Glomerular endothelial cell (primary cell): Measurements from ENCODE around the gene SLC29A2. TPM values are rescaled to one million over a fixed set of nuclear protein-coding genes. Genes with fewer than 3 reads are reported as not detected.
"Not testable (repeated sequence)": the region's sequence is repeated elsewhere in the genome, so short reads cannot be mapped to it uniquely, and the experiment has no call there.

ENCODE experiments used
- DNase-seq: peaks from one replicate; pipeline ENCODE4 v3.0.0-alpha.2; 2011; ENCODE audit warnings: low read depth, low spot score; ENCODE audit errors: extremely low read depth
- total RNA-seq: library from RNA; depleted of rRNA; stranded (reverse); fragments of >200 nt; gene quantifications from 2 replicates; pipeline ENCODE4 v1.2.3, GENCODE V29; 2015

The SLC29A2 gene
- total RNA-seq, 1 donor from 2014 or later, result 1.2 TPM

GRCh38 chr11:66386171-66387069, 14.9 kb upstream of the SLC29A2 start:
- peak; percentile 62 for DNase-seq

GRCh38 chr11:66384316-66384715, 12.8 kb upstream of the SLC29A2 start:
- DNase-seq, result not testable (repeated sequence)

DNA sequence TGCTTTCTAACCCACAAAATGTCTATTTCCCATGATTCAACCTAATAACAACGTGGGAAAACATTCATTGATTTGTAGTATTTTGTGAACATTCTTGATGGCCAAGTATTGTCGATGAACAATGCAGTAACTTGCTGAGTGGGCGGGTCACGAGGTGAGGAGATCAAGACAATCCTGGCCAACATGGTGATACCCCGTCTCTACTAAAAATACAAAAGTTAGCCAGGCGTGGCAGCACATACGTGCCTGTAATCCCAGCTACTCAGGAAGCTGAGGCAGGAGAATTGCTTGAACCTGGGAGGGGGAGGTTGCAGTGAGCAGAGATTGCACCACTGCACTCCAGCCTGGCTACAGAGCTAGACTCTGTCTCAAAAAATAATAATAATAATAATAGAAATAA, 8.7 kb upstream of the SLC29A2 start:
- DNase-seq, result not testable (repeated sequence)

DNA sequence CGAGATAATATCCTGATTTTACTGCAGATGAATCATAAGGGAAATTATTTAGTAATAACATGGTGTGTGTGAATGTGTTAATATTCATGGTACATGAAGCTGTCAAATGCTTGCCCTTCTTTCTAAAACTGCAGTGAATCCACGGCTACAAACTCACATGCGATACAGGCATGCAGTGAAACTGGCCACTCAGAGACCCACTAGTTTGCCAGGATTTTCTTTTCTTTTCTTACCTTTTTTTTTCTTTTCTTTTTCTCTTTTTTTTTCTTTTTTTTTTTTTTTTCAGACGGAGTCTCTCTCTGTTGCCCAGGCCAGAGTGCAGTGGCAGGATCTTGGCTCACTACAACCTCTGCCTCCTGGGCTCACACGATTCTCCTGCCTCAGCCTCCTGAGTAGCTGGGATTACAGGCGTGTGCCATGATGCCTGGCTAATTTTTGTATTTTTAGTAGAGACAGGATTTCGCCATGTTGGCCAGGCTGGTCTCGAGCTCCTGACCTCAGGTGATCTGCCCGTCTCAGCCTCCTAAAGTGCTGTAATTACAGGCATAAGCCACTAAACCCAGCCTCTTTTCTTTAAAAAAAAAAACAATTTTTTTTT, 2.2 kb upstream of the SLC29A2 start:
- not testable (repeated sequence) for DNase-seq

- DNase-seq, result no peak
Observed at GRCh38 chr11:66373265-66373664, 1.7 kb upstream of the SLC29A2 start.

- DNase-seq, result no peak
Observed at GRCh38 chr11:66369073-66369894, 2.3 kb downstream of the SLC29A2 start.

DNA sequence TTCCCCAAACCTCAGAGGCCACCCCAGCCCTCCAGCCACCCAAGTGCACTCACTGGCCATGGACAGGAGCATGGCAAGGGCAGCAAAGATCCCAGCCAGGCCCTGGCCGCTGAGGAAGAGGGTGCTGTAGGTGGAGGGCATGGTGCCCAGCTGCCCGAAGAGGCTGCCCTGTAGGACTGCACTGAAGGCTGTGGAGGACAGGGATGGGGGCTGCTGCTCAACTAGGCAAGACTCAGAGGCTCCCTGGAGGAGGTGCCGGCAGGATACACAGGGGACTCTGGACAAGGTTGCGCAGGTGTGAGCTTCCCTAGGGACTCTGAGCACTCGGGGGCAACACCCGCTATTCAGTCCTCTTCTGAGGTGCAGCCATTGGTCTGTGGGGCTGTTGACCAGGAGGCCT, 3.1 kb downstream of the SLC29A2 start:
- no peak for DNase-seq

GRCh38 chr11:66367561-66368312, 3.8 kb downstream of the SLC29A2 start:
- no peak for DNase-seq

- DNase-seq, result no peak
Observed at GRCh38 chr11:66366844-66367477, 4.6 kb downstream of the SLC29A2 start.

- DNase-seq, result no peak
Observed at GRCh38 chr11:66365711-66366619, 5.6 kb downstream of the SLC29A2 start.

DNA sequence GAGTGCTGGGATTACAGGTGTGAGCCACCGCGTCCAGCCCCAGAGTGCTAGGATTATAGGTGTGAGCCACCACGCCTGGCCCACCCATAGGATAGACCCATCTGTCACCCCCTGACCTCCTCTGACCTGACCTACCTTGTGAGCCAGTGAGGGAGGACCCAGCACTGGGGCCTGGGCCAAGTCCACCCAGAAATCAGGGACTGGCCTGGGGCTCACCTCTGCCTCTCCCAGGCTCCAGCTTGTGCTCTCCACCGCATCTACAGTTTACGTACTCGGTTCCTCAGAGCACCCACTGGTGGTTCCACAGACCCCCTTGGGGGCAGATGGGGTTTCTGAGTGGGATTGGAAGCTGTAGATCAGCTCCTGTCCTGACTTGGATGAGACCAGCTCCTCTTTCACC, 6.4 kb downstream of the SLC29A2 start:
- no peak for DNase-seq

- DNase-seq, result no peak
Observed at GRCh38 chr11:66363805-66364535, 7.6 kb downstream of the SLC29A2 start.

- no peak for DNase-seq
Observed at GRCh38 chr11:66363187-66363601, 8.4 kb downstream of the SLC29A2 start.

DNA sequence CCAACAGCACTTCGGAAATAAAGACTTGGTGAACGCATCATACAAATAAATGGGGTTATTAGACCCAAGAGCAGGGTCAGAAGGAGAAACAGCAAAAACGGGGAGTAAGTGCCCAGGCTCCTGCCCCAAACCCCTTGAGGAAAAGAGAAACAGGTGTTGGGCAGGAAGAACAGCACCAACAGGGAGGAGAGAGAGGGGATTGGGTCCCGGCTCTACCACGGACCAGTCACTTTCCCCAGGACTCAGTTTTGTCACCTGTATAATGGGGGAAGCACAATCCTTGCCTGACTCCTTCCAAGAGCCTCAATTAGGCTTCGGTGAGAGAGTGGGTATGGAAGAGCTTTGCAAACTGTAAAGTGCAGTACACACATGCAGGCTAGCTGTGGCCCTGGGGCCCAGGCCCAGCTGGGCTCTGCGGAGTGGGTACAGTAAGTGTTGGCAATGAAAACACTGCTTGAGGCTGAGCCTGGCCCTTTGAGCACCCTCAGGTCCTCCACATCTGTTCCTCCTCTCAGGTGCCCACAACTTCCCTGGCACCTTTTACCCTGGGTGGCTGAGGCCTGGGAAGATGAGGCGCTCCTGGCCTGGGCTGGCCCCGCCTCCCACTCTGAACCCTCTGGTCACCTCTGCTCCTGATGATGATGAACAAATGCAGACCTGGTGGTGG, 8.9 kb downstream of the SLC29A2 start:
- DNase-seq, result no peak

DNA sequence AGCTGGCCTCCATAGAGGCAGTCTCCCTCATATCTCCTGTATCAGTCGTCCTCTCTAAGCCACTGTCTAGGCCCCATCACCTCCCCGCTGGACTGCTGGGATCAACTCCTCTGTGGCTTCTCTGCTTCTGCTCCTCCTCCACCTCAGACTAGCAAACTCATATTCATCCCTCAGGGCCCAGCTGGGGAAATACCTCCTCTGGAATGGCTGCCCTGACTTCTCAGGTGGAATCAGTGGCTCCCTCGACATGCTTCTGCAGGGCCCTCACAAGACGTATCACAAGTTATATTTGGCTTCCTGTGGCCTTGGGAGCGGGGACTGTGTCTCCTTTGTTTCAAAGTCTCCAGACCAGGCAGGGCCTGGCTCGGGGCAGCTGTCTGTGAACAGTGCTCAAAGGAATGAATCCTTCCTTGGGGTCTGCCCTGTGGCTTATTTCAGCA, 10.0 kb downstream of the SLC29A2 start:
- no peak for DNase-seq

DNA sequence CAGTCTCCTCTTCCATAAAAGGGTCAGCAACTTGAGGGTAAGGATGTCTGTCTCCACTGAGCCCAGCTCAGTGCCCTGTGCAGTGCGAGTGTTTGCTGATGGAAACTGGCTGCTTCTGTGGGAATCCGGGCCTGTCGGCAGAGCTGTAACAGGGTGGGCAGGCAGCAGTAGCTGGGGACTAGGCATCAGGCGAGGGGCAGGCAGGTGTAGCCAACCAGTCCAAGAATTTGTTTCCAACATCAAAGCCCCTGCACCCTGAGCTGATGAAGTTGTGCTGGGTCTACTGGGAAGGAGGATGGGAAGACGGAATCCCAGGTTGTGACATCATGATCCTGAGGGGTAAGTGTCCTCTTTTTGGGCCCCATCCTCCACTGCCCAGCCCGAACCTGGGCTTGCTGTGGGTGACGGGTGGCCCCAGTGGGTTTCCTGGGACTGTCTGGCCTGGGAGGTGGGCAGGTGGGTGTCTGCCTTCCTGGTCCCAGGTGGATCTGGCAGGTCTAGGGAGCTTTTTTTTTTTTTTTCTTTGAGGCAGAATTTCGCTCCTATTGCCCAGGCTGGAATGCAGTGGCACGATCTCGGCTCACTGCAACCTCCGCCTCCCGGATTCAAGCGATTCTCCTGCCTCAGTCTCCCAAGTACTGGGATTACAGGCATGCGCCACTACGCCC, 11.0 kb downstream of the SLC29A2 start:
- no peak for DNase-seq

DNA sequence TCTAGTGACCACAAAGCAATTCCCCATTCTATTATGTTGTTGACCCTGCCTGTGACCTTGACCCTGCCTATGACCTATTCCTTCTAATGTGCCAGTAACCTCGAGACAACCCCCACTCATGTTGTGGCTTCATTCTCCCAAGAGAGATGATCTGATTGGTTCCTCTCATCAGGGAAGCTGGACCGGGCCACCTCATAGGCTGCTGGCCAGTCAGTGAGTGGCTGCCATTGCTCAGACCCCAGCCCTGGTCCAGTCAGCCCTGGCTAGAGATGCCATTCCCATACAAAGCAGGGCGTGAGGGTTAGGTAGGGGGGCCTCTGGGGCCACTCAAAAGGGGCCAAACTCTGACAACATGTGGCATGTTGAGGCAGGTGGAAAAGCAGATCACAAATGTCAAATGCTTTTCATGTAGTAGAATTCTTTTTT, 11.9 kb downstream of the SLC29A2 start:
- no peak for DNase-seq
